SK-N-SH (cell line): ENCODE results near the gene TNFRSF4. TPM values are rescaled to one million over a fixed set of nuclear protein-coding genes. Genes with fewer than 3 reads are reported as not detected.

ENCODE experiments used
- CTCF ChIA-PET: fragments of 300-600, 350-600 bp; formaldehyde crosslinking; extraction: SDS; loops from one replicate; lab custom pipeline; 2021; lab: Yijun Ruan, JAX
- POLR2A ChIA-PET: fragments of 350-600 bp; sonication (Branson Sonifier 250); formaldehyde crosslinking; extraction: SDS; loops from one replicate; lab custom pipeline; 2020; ENCODE audit warnings: antibody characterized with exemption, inconsistent platforms; lab: Yijun Ruan, JAX
- DNase-seq: peaks from one replicate; pipeline ENCODE4 v3.0.0; 2012
- H2AFZ ChIP-seq: fragments of 200-600 bp; sonication (generic); 2 replicates; pipeline ENCODE4 v1.8.1; 2016; ENCODE audit warnings: antibody characterized with exemption, mild to moderate bottlenecking, low read depth
- H3F3A ChIP-seq: fragments of 200-600 bp; sonication (generic); replicated peaks from 2 replicates; pipeline ENCODE3; 2016; ENCODE audit warnings: antibody characterized with exemption, mild to moderate bottlenecking; ENCODE audit not compliant: insufficient read depth
- H3K27ac ChIP-seq, 2 experiments: fragments of 200-500 bp in 1 of 2; fragments of 200-600 bp in 1 of 2; sonication (Bioruptor generic) in 1 of 2; sonication (generic), shearing (Covaris generic) in 1 of 2; 2 replicates each; pipeline versions ENCODE4 v1.5.1 to v1.6.1; 2014 to 2016; ENCODE audit warnings: low read depth in 2 of 2, inconsistent platforms in 1 of 2, low read length in 1 of 2, mild to moderate bottlenecking in 1 of 2, mixed read lengths in 1 of 2
- H3K27me3 ChIP-seq: fragments of 200-600 bp; sonication (generic), shearing (Covaris generic); 2 replicates; pipeline ENCODE4 v1.6.1; 2016; ENCODE audit warnings: mixed run types; ENCODE audit not compliant: insufficient read depth
- H3K36me3 ChIP-seq, 2 experiments: fragments of 200-500 bp in 1 of 2; fragments of 200-600 bp in 1 of 2; sonication (Bioruptor generic) in 1 of 2; sonication (generic) in 1 of 2; replicated peaks in 1 of 2; 2 replicates each; pipeline versions ENCODE3 to v1.5.1; 2014 to 2016; ENCODE audit warnings: low read length in 1 of 2, mild to moderate bottlenecking in 1 of 2; ENCODE audit not compliant: insufficient read depth in 2 of 2, control insufficient read depth in 1 of 2
- H3K4me1 ChIP-seq, 2 experiments: fragments of 200-500 bp in 1 of 2; fragments of 200-600 bp in 1 of 2; sonication (Bioruptor generic) in 1 of 2; sonication (generic), shearing (Covaris generic) in 1 of 2; 2 replicates each; pipeline versions ENCODE4 v1.5.1 to v1.6.1; 2014 to 2016; ENCODE audit warnings: low read depth in 1 of 2, low read length in 1 of 2, mixed run types in 1 of 2; ENCODE audit not compliant: insufficient read depth in 2 of 2, control insufficient read depth in 1 of 2
- H3K4me2 ChIP-seq: fragments of 200-600 bp; sonication (generic), shearing (Covaris generic); 2 replicates; pipeline ENCODE4 v1.6.1; 2017; ENCODE audit warnings: mixed run types
- H3K4me3 ChIP-seq, 2 experiments: fragments of 200-500 bp in 1 of 2; fragments of 200-600 bp in 1 of 2; sonication (Bioruptor generic) in 1 of 2; sonication (generic), shearing (Covaris generic) in 1 of 2; 2 replicates each; pipeline versions ENCODE4 v1.5.1 to v1.8.1; 2014 to 2016; ENCODE audit warnings: low read depth in 2 of 2, inconsistent platforms in 1 of 2, low read length in 1 of 2, mild to moderate bottlenecking in 1 of 2, mixed read lengths in 1 of 2, moderate library complexity in 1 of 2
- H3K79me2 ChIP-seq: fragments of 200-600 bp; sonication (generic); 2 replicates; pipeline ENCODE4 v1.8.1; 2017; ENCODE audit warnings: mild to moderate bottlenecking; ENCODE audit not compliant: insufficient read depth
- H3K9ac ChIP-seq: fragments of 200-600 bp; sonication (generic); 2 replicates; pipeline ENCODE4 v1.6.1; 2017; ENCODE audit warnings: mixed run types
- H3K9me2 ChIP-seq: fragments of 200-600 bp; sonication (generic); 2 replicates; pipeline ENCODE4 v1.6.1; 2017; ENCODE audit warnings: mixed run types
- H3K9me3 ChIP-seq: fragments of 200-600 bp; sonication (generic); 2 replicates; pipeline ENCODE4 v1.6.1; 2017; ENCODE audit warnings: mixed run types, mild to moderate bottlenecking, moderate library complexity
- H4K20me1 ChIP-seq: fragments of 200-600 bp; sonication (generic); 2 replicates; pipeline ENCODE4 v1.6.1; 2017; ENCODE audit warnings: mild to moderate bottlenecking, mixed run types; ENCODE audit not compliant: insufficient read depth
- CHD2 ChIP-seq: fragments of 150-350 bp; IDR thresholded peaks from 2 replicates; pipeline ENCODE4 v1.6.1; 2018; ENCODE audit warnings: low read length; ENCODE audit not compliant: partially characterized antibody
- ELF1 ChIP-seq: IDR thresholded peaks from 2 replicates; pipeline ENCODE4 v1.4.0; 2012
- FOXM1 ChIP-seq: IDR thresholded peaks from 2 replicates; pipeline ENCODE4 v1.4.0; 2012; ENCODE audit warnings: low read depth, mild to moderate bottlenecking
- GABPA ChIP-seq: IDR thresholded peaks from 2 replicates; pipeline ENCODE4 v1.4.0; 2012; ENCODE audit warnings: low read depth, mild to moderate bottlenecking
- GATA2 ChIP-seq: sonication (generic); formaldehyde crosslinking; IDR thresholded peaks from 2 replicates; pipeline ENCODE4 v1.5.0; 2020; ENCODE audit warnings: mild to moderate bottlenecking, missing genetic modification reagents
- IRF3 ChIP-seq: fragments of 150-350 bp; IDR thresholded peaks from 2 replicates; pipeline ENCODE4 v1.6.1; 2016; ENCODE audit warnings: mild to moderate bottlenecking, low read depth, low read length
- MEF2A ChIP-seq: IDR thresholded peaks from 2 replicates; pipeline ENCODE4 v1.4.0; 2012; ENCODE audit warnings: low read depth, borderline replicate concordance
- NRF1 ChIP-seq: IDR thresholded peaks from 2 replicates; pipeline ENCODE4 v1.6.1; 2012; ENCODE audit warnings: low read depth, mild to moderate bottlenecking, low read length
- PBX3 ChIP-seq: IDR thresholded peaks from 2 replicates; pipeline ENCODE4; 2012
- POLR2AphosphoS5 ChIP-seq: IDR thresholded peaks from 2 replicates; pipeline ENCODE4 v1.6.1; 2012; ENCODE audit warnings: low read depth, low read length
- RCOR1 ChIP-seq: fragments of 150-350 bp; IDR thresholded peaks from 2 replicates; pipeline ENCODE4 v1.6.1; 2017; ENCODE audit warnings: antibody characterized with exemption, low read length
- REST ChIP-seq: IDR thresholded peaks from 2 replicates; pipeline ENCODE4 v1.6.1; 2012; ENCODE audit warnings: mild to moderate bottlenecking, low read depth, low read length, moderate library complexity
- RXRA ChIP-seq: IDR thresholded peaks from 2 replicates; pipeline ENCODE4 v1.4.0; 2012; ENCODE audit warnings: low read depth, mild to moderate bottlenecking, borderline replicate concordance
- SMC3 ChIP-seq: IDR thresholded peaks from 2 replicates; pipeline ENCODE4 v1.6.1; 2012; ENCODE audit warnings: low read depth, low read length, improper control_type of control experiment
- TEAD4 ChIP-seq: IDR thresholded peaks from 2 replicates; pipeline ENCODE4 v1.4.0; 2012; ENCODE audit warnings: mild to moderate bottlenecking, borderline replicate concordance; ENCODE audit not compliant: insufficient read depth
- USF1 ChIP-seq: IDR thresholded peaks from 2 replicates; pipeline ENCODE4 v1.4.0; 2012; ENCODE audit warnings: low read depth, borderline replicate concordance
- ZBTB33 ChIP-seq: IDR thresholded peaks from 2 replicates; pipeline ENCODE4 v1.4.0; 2012; ENCODE audit warnings: low read depth, borderline replicate concordance
- WGBS: methylation state at CpG from one replicate; pipeline ENCODE4 v1.1.6; 2017; ENCODE audit warnings: low lambda C conversion rate; 5-methylcytosine and 5-hydroxymethylcytosine counted together
- polyA plus RNA-seq, 3 experiments: library from polyadenylated mRNA; depleted of rRNA; stranded (reverse); fragments of >200 nt; gene quantifications; 2 replicates each; pipeline ENCODE4 v1.2.3, GENCODE V29; 2012

TNFRSF4 gene
- polyA plus RNA-seq, 1 of the 3 experiments (the other 2 are of a cell fraction) = not detected

DNA sequence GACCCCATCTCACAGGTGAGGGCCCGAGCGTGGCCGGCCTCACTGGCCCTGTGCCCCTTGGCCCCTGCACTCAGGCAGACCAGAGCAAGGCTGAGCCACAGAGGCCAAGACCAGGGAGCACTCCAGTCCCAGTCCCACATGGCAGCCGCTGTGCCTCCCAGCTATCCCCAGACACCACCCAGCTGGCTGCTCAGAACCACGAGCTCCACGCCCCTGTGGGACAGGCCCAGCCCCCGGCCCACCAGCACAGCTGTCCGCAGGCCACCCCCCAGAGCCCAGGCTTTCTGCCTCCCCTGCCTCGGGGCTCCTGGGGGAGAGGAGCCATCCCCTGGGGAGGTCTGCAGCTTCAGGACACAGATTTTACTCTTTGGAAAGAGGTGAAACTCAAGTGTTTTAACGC is 41.7 kb upstream of the TNFRSF4 start:
- ChIA-PET CTCF (interaction anchor here (1.0 to 2.0 kb wide), 4 partner anchors 9 to 223 kb away, joined by 3 to 11 read pairs (median 4); partner anchors contain the start of gene C1QTNF12), POLR2A (no interaction called here)
- DNase-seq = no peak
- H3K27ac ChIP-seq = no peak overlapping the region
- H3K4me1 ChIP-seq = no peaks in the 10 kb centered on the region; a peak in 1 of 4 replicates
- H3K9me3 ChIP-seq = no peaks in the 10 kb centered on the region
- 0 out of 2 replicates have a peak, but pooled peaks cover 2% of the 10 kb centered on the region for H3K79me2 ChIP-seq
- 90% methylated on average over 1 of the region's 10 CpGs for WGBS
- H4K20me1 ChIP-seq = 0 out of 2 replicates have a peak, but pooled peaks cover 11% of the 10 kb centered on the region
- TF ChIP-seq IRF3 (no peak), MEF2A (no peak)
- no peak overlapping the region for H3K4me2 ChIP-seq
- no peaks in the 10 kb centered on the region for H3K9me2 ChIP-seq
- no peak overlapping the region for H2AFZ ChIP-seq
- no peaks in the 10 kb centered on the region for H3K27me3 ChIP-seq
- peaks cover 0 to 52% of the 10 kb centered on the region in 2 experiments for H3K36me3 ChIP-seq
- no peak overlapping the region for H3K4me3 ChIP-seq
- no peaks in the 10 kb centered on the region for H3F3A ChIP-seq
- no peak overlapping the region for H3K9ac ChIP-seq

DNA sequence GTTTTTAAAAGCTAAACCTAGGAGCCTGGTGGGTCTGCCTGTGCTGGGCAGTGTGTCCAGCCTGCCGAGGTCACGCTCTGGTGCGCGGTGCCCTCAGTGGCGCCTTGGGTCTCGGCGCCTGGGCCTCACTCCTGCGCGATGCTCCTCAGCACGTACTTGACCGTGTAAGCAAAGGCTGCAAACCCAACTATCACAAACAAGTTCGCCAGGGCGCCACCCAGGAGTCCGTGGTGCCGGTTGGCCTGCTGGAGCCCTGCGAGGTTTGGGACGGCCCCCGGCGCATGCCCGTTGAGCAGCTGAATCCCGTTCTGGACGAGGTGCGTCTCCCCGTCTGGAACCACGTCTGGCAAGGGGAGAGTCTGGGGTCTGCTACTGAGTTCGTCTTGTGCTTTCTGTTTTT is 41.1 kb upstream of the TNFRSF4 start:
- TF ChIP-seq MEF2A = no peak
- no peak for TF ChIP-seq RXRA
- no peak for TF ChIP-seq GATA2 (CRISPR knock-in tag)
- TF ChIP-seq RCOR1 = no peak
- no peak for TF ChIP-seq POLR2AphosphoS5
- no peak for TF ChIP-seq SMC3
- no peak for TF ChIP-seq PBX3
- no peak for TF ChIP-seq REST
- TF ChIP-seq ZBTB33 = no peak
- TF ChIP-seq FOXM1 = no peak
- TF ChIP-seq TEAD4 = no peak
- TF ChIP-seq USF1 = no peak
- no peak for TF ChIP-seq CHD2
- TF ChIP-seq GABPA = no peak
- TF ChIP-seq NRF1 = no peak
- no peak for TF ChIP-seq ELF1
- WGBS = 95% methylated on average over 13 of the region's 26 CpGs
- no peaks in the 10 kb centered on the region; a peak in 1 of 4 replicates for H3K4me1 ChIP-seq

More for the DNA sequence above, 41.1 kb upstream of the TNFRSF4 start:
- POLR2A ChIA-PET = no interaction called here
- no peaks in the 10 kb centered on the region for H3K9me2 ChIP-seq
- peaks cover 0 to 46% of the 10 kb centered on the region in 2 experiments for H3K36me3 ChIP-seq
- H3K9ac ChIP-seq = no peak overlapping the region
- H4K20me1 ChIP-seq = 0 out of 2 replicates have a peak, but pooled peaks cover 11% of the 10 kb centered on the region
- H3K79me2 ChIP-seq = no peaks in the 10 kb centered on the region
- no peak overlapping the region for H3K4me2 ChIP-seq
- H3K9me3 ChIP-seq = no peaks in the 10 kb centered on the region
- no peaks in the 10 kb centered on the region for H3K27me3 ChIP-seq
- no peak for DNase-seq
- CTCF ChIA-PET = interaction anchor here (1.0 to 2.0 kb wide), 4 partner anchors 9 to 223 kb away, joined by 3 to 11 read pairs (median 4); partner anchors contain the start of gene C1QTNF12
- no peak overlapping the region for H3K27ac ChIP-seq
- H3K4me3 ChIP-seq = no peak overlapping the region
- H2AFZ ChIP-seq = no peak overlapping the region
- no peaks in the 10 kb centered on the region for H3F3A ChIP-seq
